Muscle layer of colon (tissue), 2 donors: ENCODE results near the gene KCTD2.
"Not testable (repeated sequence)": the region's sequence is repeated elsewhere in the genome, so short reads cannot be mapped to it uniquely, and the experiment has no call there.

ENCODE experiments used
- H3K27ac ChIP-seq: one replicate; pipeline ENCODE4 v1.7.0; 2013; ENCODE audit warnings: low read depth, mild to moderate bottlenecking, low read length, moderate library complexity
- H3K27me3 ChIP-seq, 2 donors: one replicate each; pipeline ENCODE4 v1.7.0; 2013; ENCODE audit warnings: low read length in 2 of 2, mild to moderate bottlenecking in 2 of 2; ENCODE audit not compliant: insufficient read depth in 2 of 2, control insufficient read depth in 1 of 2
- H3K36me3 ChIP-seq: one replicate; pipeline ENCODE4 v1.7.0; 2013; ENCODE audit warnings: mild to moderate bottlenecking, low read length; ENCODE audit not compliant: insufficient read depth
- H3K4me1 ChIP-seq: one replicate; pipeline ENCODE4 v1.7.0; 2013; ENCODE audit warnings: mild to moderate bottlenecking, low read length; ENCODE audit not compliant: insufficient read depth
- H3K4me3 ChIP-seq, 2 donors: one replicate each; pipeline ENCODE4 v1.7.0; 2013; ENCODE audit warnings: low read length in 2 of 2, low read depth in 1 of 2, mild to moderate bottlenecking in 1 of 2, moderate library complexity in 1 of 2
- H3K9ac ChIP-seq: one replicate; pipeline ENCODE4 v1.7.0; 2013; ENCODE audit warnings: low read length
- H3K9me3 ChIP-seq: one replicate; pipeline ENCODE4 v1.7.0; 2013; ENCODE audit warnings: mild to moderate bottlenecking, low read length
- donor health status: abdominal sarcoma.
- donor health status: Adenocarcinoma of cecum.

Gene KCTD2

GRCh38 chr17:75069783-75070182 lies 22.8 kb downstream of the KCTD2 start:
- H3K4me3 ChIP-seq: no peak overlapping the region
- no peaks in the 10 kb centered on the region for H3K9me3 ChIP-seq
- H3K27me3 ChIP-seq: no peaks in the 10 kb centered on the region
- H3K27ac ChIP-seq: no peak overlapping the region
- peaks cover 14% of the 10 kb centered on the region for H3K4me1 ChIP-seq
- no peak overlapping the region for H3K9ac ChIP-seq
- peaks cover 7% of the 10 kb centered on the region for H3K36me3 ChIP-seq

GRCh38 chr17:75071478-75072271 lies 24.6 kb downstream of the KCTD2 start:
- not testable (repeated sequence) for H3K27me3 ChIP-seq, H3K27ac ChIP-seq, H3K4me3 ChIP-seq, H3K9ac ChIP-seq, H3K9me3 ChIP-seq, H3K36me3 ChIP-seq
- H3K4me1 ChIP-seq: peaks cover 14% of the 10 kb centered on the region

GRCh38 chr17:75072909-75073308 lies 25.9 kb downstream of the KCTD2 start:
- not testable (repeated sequence) for H3K9me3 ChIP-seq, H3K27ac ChIP-seq, H3K27me3 ChIP-seq, H3K4me3 ChIP-seq, H3K9ac ChIP-seq, H3K36me3 ChIP-seq
- H3K4me1 ChIP-seq: peaks cover 17% of the 10 kb centered on the region

GRCh38 chr17:75073618-75074047 lies 26.6 kb downstream of the KCTD2 start:
- Histone ChIP-seq H3K4me3 (no peak overlapping the region), H3K27me3 (no peaks in the 10 kb centered on the region), H3K36me3 (no peaks in the 10 kb centered on the region), H3K9ac (no peak overlapping the region), H3K9me3 (no peaks in the 10 kb centered on the region), H3K4me1 (peaks cover 21% of the 10 kb centered on the region), H3K27ac (peak overlapping the region; percentile 68)

DNA sequence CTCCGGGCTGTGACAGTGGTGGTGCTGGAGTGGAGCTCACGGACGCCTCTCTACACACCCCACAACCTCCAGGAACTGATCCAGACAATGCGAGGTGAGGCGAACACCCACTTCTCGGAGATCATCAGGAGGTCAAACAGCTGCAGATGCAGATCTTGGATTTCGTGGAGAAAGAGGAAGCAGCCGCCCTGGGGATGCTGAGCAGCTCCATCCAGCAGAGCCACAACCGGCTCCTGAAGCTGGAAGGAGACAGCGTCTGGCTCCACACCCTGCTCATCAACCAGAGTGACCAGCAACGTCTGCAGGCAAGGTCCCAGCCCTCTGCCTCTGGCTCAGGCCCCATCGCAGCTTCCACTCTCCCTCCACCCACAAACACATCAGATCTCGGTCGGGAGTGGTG lies 27.5 kb downstream of the KCTD2 start:
- H3K4me1 ChIP-seq: peaks cover 21% of the 10 kb centered on the region
- no peak overlapping the region for H3K4me3 ChIP-seq
- H3K36me3 ChIP-seq: no peaks in the 10 kb centered on the region
- no peaks in the 10 kb centered on the region for H3K9me3 ChIP-seq
- no peak overlapping the region for H3K9ac ChIP-seq
- H3K27me3 ChIP-seq: no peaks in the 10 kb centered on the region
- peak overlapping the region; percentile 68 for H3K27ac ChIP-seq

DNA sequence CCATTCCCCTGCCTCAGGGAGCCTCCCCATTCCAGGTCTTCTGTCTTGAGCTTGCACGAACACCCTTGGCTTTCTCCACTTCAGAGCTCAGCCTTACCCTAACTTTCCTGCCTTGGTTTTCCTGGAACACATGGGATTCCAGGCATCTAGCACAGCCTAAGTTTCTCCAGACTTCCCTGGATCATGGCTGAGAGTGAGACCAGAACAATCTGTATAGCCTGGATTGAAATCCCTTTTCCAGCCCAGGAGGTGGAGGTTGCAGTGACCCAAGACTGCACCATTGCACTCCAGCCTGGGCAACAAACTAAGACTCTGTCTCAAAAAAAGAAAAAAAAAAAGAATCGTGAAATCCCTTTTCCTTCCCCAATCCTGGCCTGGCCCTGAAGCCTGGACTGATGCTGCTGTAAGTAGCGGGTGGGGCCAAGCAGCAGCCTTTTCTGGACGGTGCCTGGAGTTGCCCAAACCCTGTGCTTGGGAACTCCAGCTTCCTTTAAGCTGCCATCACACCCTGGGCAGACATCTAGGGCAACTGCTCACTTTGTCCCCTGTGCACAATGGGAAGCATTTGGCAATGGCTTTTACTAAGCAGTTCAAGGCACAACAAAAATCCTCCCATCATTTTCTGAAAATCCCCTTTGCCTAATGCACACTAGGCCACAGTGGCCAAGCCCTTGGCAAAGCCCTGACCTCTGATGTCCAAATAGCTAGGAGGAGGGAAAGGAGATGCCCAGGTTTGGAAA lies 28.7 kb downstream of the KCTD2 start:
- H3K36me3 ChIP-seq: no peaks in the 10 kb centered on the region
- H3K4me3 ChIP-seq: no peak overlapping the region
- H3K27me3 ChIP-seq: no peaks in the 10 kb centered on the region
- H3K9ac ChIP-seq: no peak overlapping the region
- H3K9me3 ChIP-seq: no peaks in the 10 kb centered on the region
- peaks cover 21% of the 10 kb centered on the region for H3K4me1 ChIP-seq
- no peak overlapping the region for H3K27ac ChIP-seq

GRCh38 chr17:75077072-75077495 lies 30.1 kb downstream of the KCTD2 start:
- Histone ChIP-seq H3K9me3 (no peaks in the 10 kb centered on the region), H3K27me3 (no peaks in the 10 kb centered on the region), H3K4me3 (peak overlapping the region; percentile 47 to 58), H3K27ac (peak overlapping the region; percentile 86), H3K4me1 (peaks cover 21% of the 10 kb centered on the region), H3K9ac (peak overlapping the region; percentile 74), H3K36me3 (no peaks in the 10 kb centered on the region)

- Histone ChIP-seq H3K27ac (peak overlapping the region; percentile 86), H3K9ac (peak overlapping the region; percentile 74)
Observed at GRCh38 chr17:75077496-75078283, 30.7 kb downstream of the KCTD2 start.

GRCh38 chr17:75078284-75079022 lies 31.4 kb downstream of the KCTD2 start:
- Histone ChIP-seq H3K9ac (peak overlapping the region; percentile 74), H3K27me3 (no peaks in the 10 kb centered on the region), H3K27ac (peak overlapping the region; percentile 86), H3K4me1 (peaks cover 19% of the 10 kb centered on the region), H3K36me3 (no peaks in the 10 kb centered on the region), H3K4me3 (no peak overlapping the region), H3K9me3 (no peaks in the 10 kb centered on the region)

More at GRCh38 chr17:75077496-75078283, 30.7 kb downstream of the KCTD2 start:
- Histone ChIP-seq H3K27me3 (no peaks in the 10 kb centered on the region), H3K4me3 (peak overlapping the region; percentile 47 to 58), H3K36me3 (no peaks in the 10 kb centered on the region), H3K9me3 (no peaks in the 10 kb centered on the region), H3K4me1 (peaks cover 21% of the 10 kb centered on the region)

GRCh38 chr17:75079023-75079373 lies 32.0 kb downstream of the KCTD2 start:
- Histone ChIP-seq H3K27ac (no peak overlapping the region), H3K36me3 (no peaks in the 10 kb centered on the region), H3K4me3 (no peak overlapping the region), H3K27me3 (no peaks in the 10 kb centered on the region), H3K9me3 (no peaks in the 10 kb centered on the region), H3K9ac (no peak overlapping the region), H3K4me1 (peaks cover 13% of the 10 kb centered on the region)
